K562 (cell line): ENCODE results near the gene KRT1. TPM values are rescaled to one million over a fixed set of nuclear protein-coding genes. Genes with fewer than 3 reads are reported as not detected.

ENCODE experiments used
- ATAC-seq: fragments of 200-7000 bp; cut with Tn5 transposase; 3 replicates; pipeline ENCODE4 v1.9.1; 2020; ENCODE audit warnings: moderate library complexity
- BruUV-seq: library from RNA; stranded (reverse); fragments of 400-500 nt; replicated peaks from 2 replicates; lab custom pipeline; 2021; lab: Mats Ljungman, UMichigan
- CTCF ChIA-PET: fragments of 300-600 bp; formaldehyde crosslinking; extraction: SDS; loops from one replicate; lab custom pipeline; 2021; ENCODE audit warnings: low intra/inter-chr PET ratio; lab: Yijun Ruan, JAX
- POLR2A ChIA-PET: fragments of 300-600, 350-650 bp; sonication (Branson Sonifier 250); formaldehyde crosslinking; extraction: SDS; loops from one replicate; lab custom pipeline; 2021; ENCODE audit warnings: antibody characterized with exemption, inconsistent platforms; lab: Yijun Ruan, JAX
- DNase-seq, 4 experiments: peaks; one replicate each; pipeline versions ENCODE4 v3.0.0 to v3.0.0-alpha.2; 2011 to 2018; ENCODE audit warnings: low spot score in 3 of 4, mixed read lengths in 3 of 4; ENCODE audit errors: extremely low read depth in 1 of 4
- FAIRE-seq: peaks from 2 replicates; lab custom pipeline; 2011; peaks lifted over from hg19 to GRCh38; lab: Jason Lieb, UNC
- H2AFZ ChIP-seq: 2 replicates; pipeline ENCODE4 v1.6.0; 2011; ENCODE audit warnings: low read depth, low read length, control low read depth, inconsistent platforms
- H3K27ac ChIP-seq: fragments of 200-600 bp; 3 replicates; pipeline ENCODE4 v1.8.0; 2011; ENCODE audit warnings: low read depth, mild to moderate bottlenecking, control low read depth, inconsistent platforms, low read length, moderate library complexity, mixed read lengths; ENCODE audit errors: extremely low read depth
- H3K27me3 ChIP-seq, 2 experiments: fragments of 300-600 bp in 1 of 2; 2 replicates in 1 of 2; 3 replicates in 1 of 2; pipeline versions ENCODE4 v1.6.0 to v1.8.0; 2011; ENCODE audit warnings: inconsistent platforms in 2 of 2, low read length in 2 of 2, mild to moderate bottlenecking in 1 of 2, mixed read lengths in 1 of 2, moderate library complexity in 1 of 2; ENCODE audit not compliant: control insufficient read depth in 2 of 2, insufficient read depth in 2 of 2
- H3K36me3 ChIP-seq: fragments of 300-600 bp; 3 replicates; pipeline ENCODE4 v1.8.0; 2011; ENCODE audit warnings: mild to moderate bottlenecking, low read length, inconsistent platforms; ENCODE audit not compliant: control insufficient read depth, insufficient read depth
- H3K4me1 ChIP-seq, 2 experiments: fragments of 200-600 bp in 1 of 2; replicated peaks in 1 of 2; 2 replicates in 1 of 2; 3 replicates in 1 of 2; pipeline versions ENCODE4 v1.5.1 to v1.8.0; 2011; ENCODE audit warnings: inconsistent platforms in 2 of 2, low read length in 2 of 2, mild to moderate bottlenecking in 1 of 2, mixed read lengths in 1 of 2, moderate library complexity in 1 of 2; ENCODE audit not compliant: control insufficient read depth in 2 of 2, insufficient read depth in 2 of 2
- H3K4me2 ChIP-seq: 2 replicates; pipeline ENCODE4 v1.6.1; 2011; ENCODE audit warnings: low read length, control low read depth, inconsistent platforms, mixed read lengths; ENCODE audit not compliant: insufficient read depth
- H3K4me3 ChIP-seq: fragments of 200-600 bp; sonication (generic), shearing (Covaris generic); 2 replicates; pipeline ENCODE4 v1.5.1; 2016; ENCODE audit warnings: control low read depth, inconsistent platforms
- H3K79me2 ChIP-seq: fragments of 200-600 bp; 3 replicates; pipeline ENCODE4 v1.8.0; 2011; ENCODE audit warnings: low read length, inconsistent platforms; ENCODE audit not compliant: control insufficient read depth, insufficient read depth
- H3K9ac ChIP-seq, 2 experiments: 2 replicates each; pipeline versions ENCODE4 v1.6.0 to v1.6.1; 2011; ENCODE audit warnings: low read depth in 2 of 2, low read length in 2 of 2, control low read depth in 1 of 2, inconsistent platforms in 1 of 2, mild to moderate bottlenecking in 1 of 2, mixed read lengths in 1 of 2; ENCODE audit not compliant: insufficient read depth in 1 of 2
- H3K9me1 ChIP-seq: one replicate; pipeline ENCODE4 v1.6.0; 2011; ENCODE audit warnings: inconsistent platforms, mild to moderate bottlenecking, low read length, moderate library complexity; ENCODE audit not compliant: control insufficient read depth, insufficient read depth
- H3K9me3 ChIP-seq: replicated peaks from 2 replicates; pipeline ENCODE4 v1.5.1; 2011; ENCODE audit warnings: low read depth, low read length, inconsistent platforms; ENCODE audit not compliant: control insufficient read depth, insufficient read depth
- H4K20me1 ChIP-seq: replicated peaks from 2 replicates; pipeline ENCODE4 v1.6.1; 2011; ENCODE audit warnings: low read length, inconsistent platforms, mixed read lengths; ENCODE audit not compliant: control insufficient read depth, insufficient read depth
- ATF7 ChIP-seq: fragments of 450-650 bp; IDR thresholded peaks from 2 replicates; pipeline ENCODE4 v1.7.1; 2014; ENCODE audit warnings: mild to moderate bottlenecking, moderate library complexity
- CBFA2T3 ChIP-seq: fragments of 450-650 bp; IDR thresholded peaks from 2 replicates; pipeline ENCODE4 v1.6.1; 2017
- ELF1 ChIP-seq: fragments of 200-800 bp; sonication (Bioruptor generic); IDR thresholded peaks from 2 replicates; pipeline ENCODE4 v1.6.1; 2016; ENCODE audit warnings: missing genetic modification characterization, missing compliant biosample characterization
- FOSL1 ChIP-seq: fragments of 200-800 bp; sonication (Bioruptor generic); conservative IDR thresholded peaks from 2 replicates; pipeline ENCODE4 v1.6.1; 2016; ENCODE audit warnings: missing genetic modification characterization, missing compliant biosample characterization
- JUND ChIP-seq, 2 experiments: IDR thresholded peaks; 2 replicates in 1 of 2; 3 replicates in 1 of 2; pipeline ENCODE4 v1.6.1; 2011; ENCODE audit warnings: borderline replicate concordance in 2 of 2, low read depth in 2 of 2, low read length in 2 of 2, improper control_type of control experiment in 1 of 2, missing biosample characterization in 1 of 2, missing genetic modification characterization in 1 of 2, missing genetic modification reagents in 1 of 2
- MCM5 ChIP-seq: fragments of 450-650 bp; IDR thresholded peaks from 2 replicates; pipeline ENCODE4 v1.6.1; 2016; ENCODE audit warnings: low read depth
- PTRF ChIP-seq: fragments of 450-650 bp; IDR thresholded peaks from 2 replicates; pipeline ENCODE4 v1.6.1; 2016; ENCODE audit warnings: mild to moderate bottlenecking, missing genetic modification characterization, missing compliant biosample characterization
- PURB ChIP-seq: sonication (generic); formaldehyde crosslinking; IDR thresholded peaks from 2 replicates; pipeline ENCODE4 v1.9.0; 2021; ENCODE audit warnings: low read depth, mild to moderate bottlenecking, missing genetic modification reagents
- SNIP1 ChIP-seq: fragments of 450-650 bp; IDR thresholded peaks from 2 replicates; pipeline ENCODE4 v1.7.1; 2017; ENCODE audit warnings: low read depth, mild to moderate bottlenecking
- ZNF224 ChIP-seq: sonication (generic); formaldehyde crosslinking; IDR thresholded peaks from 2 replicates; pipeline ENCODE4 v1.8.0; 2022; ENCODE audit warnings: mild to moderate bottlenecking, missing genetic modification reagents
- WGBS: fragments of 100-300 bp; shearing (Covaris generic); methylation state at CpG from one replicate; pipeline ENCODE4 v1.1.6; 2016; ENCODE audit warnings: low coverage, mixed read lengths; ENCODE audit not compliant: insufficient coverage; ENCODE audit errors: missing lambda C conversion rate; 5-methylcytosine and 5-hydroxymethylcytosine counted together
- in situ Hi-C: fragments of 300-500 bp; cut with MboI; formaldehyde crosslinking; loops from 4 replicates; pipeline ENCODE4 v1.15.0; 2018; ENCODE audit warnings: inconsistent platforms, mixed read lengths
- intact Hi-C: fragments of 100-400 bp; cut with micrococcal nuclease; formaldehyde crosslinking; loops from 2 replicates; pipeline ENCODE4 v1.14.2; 2022
- polyA plus RNA-seq, 8 experiments: library from polyadenylated mRNA; depleted of rRNA in 4 of 8; stranded (reverse) in 5 of 8; unstranded in 3 of 8; fragments of >200 nt; fragmentation: Nextera tagmentation in 2 of 8; fragmentation: Illumina TruSeq in 1 of 8; extraction: Ambion mirVana in 2 of 8; extraction: Trizol in 1 of 8; gene quantifications; 2 replicates each; pipeline versions ENCODE4 v1.2.1 to v1.2.3, GENCODE V29; 2011 to 2014; ENCODE audit warnings: inconsistent platforms in 1 of 8, missing spikeins in 1 of 8
- total RNA-seq, 7 experiments: library from RNA; depleted of rRNA in 6 of 7; stranded (reverse); fragments of >200 nt in 6 of 7; fragmentation: Illumina TruSeq in 2 of 7; extraction: Trizol in 2 of 7; gene quantifications; 2 replicates each; pipeline versions ENCODE4 v1.2.1 to v1.2.3, GENCODE V29; 2011 to 2021; ENCODE audit warnings: low replicate concordance in 1 of 7
- TF ChIP-seq, protein P1 (sequence below): sonication (generic); formaldehyde crosslinking; IDR thresholded peaks from 2 replicates; pipeline ENCODE4 v1.8.0; 2022; ENCODE audit warnings: mild to moderate bottlenecking, missing genetic modification reagents
- TF ChIP-seq, protein P2 (sequence below): fragments of 450-650 bp; IDR thresholded peaks from 2 replicates; pipeline ENCODE4 v1.6.1; 2016; ENCODE audit warnings: missing biosample characterization, missing genetic modification characterization

Gene KRT1
- total and polyA plus RNA-seq, 9 of the 15 experiments (the other 6 are each of a cell fraction or from before 2014, with no cell fraction given): 0.18 TPM; not detected in 8

- ATAC-seq: peak; percentile 94
- Histone ChIP-seq H3K9me1 (no peaks in the 10 kb centered on the region), H3K27me3 (peaks cover 0 to 4% of the 10 kb centered on the region in 2 experiments; a peak in 1 of 5 replicates), H3K4me2 (no peak overlapping the region), H3K4me1 (peaks cover 9 to 14% of the 10 kb centered on the region in 2 experiments; a peak in 3 of 5 replicates), H3K9ac (no peak overlapping the region), H3K27ac (no peak overlapping the region), H3K36me3 (no peaks in the 10 kb centered on the region), H3K79me2 (no peaks in the 10 kb centered on the region), H3K9me3 (no peaks in the 10 kb centered on the region), H2AFZ (no peak overlapping the region), H3K4me3 (no peak overlapping the region), H4K20me1 (no peaks in the 10 kb centered on the region)
- no TSS peak for BruUV-seq
- 4% methylated on average over 4 of the region's 4 CpGs for WGBS
- ChIA-PET POLR2A (no interaction called here), CTCF (no interaction called here)
- DNase-seq: peak; percentile 45 to 75 (median 56)
- in situ Hi-C loops (no loop called here), intact Hi-C loops (no loop called here)
- FAIRE-seq: peak; percentile 79
- TF ChIP-seq JUND (IDR thresholded peaks at IDR 0.05; ENCODE audit: borderline replicate concordance, low read depth, low read length): peak; percentile 41; the same call in 1 of the 2 replicates
- TF ChIP-seq JUND (tag; IDR thresholded peaks at IDR 0.05; ENCODE audit: borderline replicate concordance, low read depth, low read length): peak; percentile 45; the same call in 1 of the 3 replicates
- TF ChIP-seq FOSL1 (tag): no peak
- no peak for TF ChIP-seq SNIP1
- TF ChIP-seq ELF1 (tag): no peak
- TF ChIP-seq MCM5: no peak
- TF ChIP-seq PURB (CRISPR knock-in tag): no peak
- TF ChIP-seq, protein P1, sequence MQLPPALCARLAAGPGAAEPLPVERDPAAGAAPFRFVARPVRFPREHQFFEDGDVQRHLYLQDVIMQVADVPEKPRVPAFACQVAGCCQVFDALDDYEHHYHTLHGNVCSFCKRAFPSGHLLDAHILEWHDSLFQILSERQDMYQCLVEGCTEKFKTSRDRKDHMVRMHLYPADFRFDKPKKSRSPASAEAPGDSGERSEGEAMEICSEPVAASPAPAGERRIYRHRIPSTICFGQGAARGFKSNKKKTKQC (CRISPR knock-in tag): no peak
- no peak for TF ChIP-seq ZNF224 (CRISPR knock-in tag)
- TF ChIP-seq ATF7: peak; percentile 42; the same call in 1 of the 2 replicates
- TF ChIP-seq PTRF: no peak
- peak; percentile 55 for TF ChIP-seq CBFA2T3
- TF ChIP-seq, protein P2, sequence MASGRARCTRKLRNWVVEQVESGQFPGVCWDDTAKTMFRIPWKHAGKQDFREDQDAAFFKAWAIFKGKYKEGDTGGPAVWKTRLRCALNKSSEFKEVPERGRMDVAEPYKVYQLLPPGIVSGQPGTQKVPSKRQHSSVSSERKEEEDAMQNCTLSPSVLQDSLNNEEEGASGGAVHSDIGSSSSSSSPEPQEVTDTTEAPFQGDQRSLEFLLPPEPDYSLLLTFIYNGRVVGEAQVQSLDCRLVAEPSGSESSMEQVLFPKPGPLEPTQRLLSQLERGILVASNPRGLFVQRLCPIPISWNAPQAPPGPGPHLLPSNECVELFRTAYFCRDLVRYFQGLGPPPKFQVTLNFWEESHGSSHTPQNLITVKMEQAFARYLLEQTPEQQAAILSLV: no peak
Measured at GRCh38 chr12:52708010-52708409, 27.8 kb upstream of the KRT1 start.
